ENCODE results near the gene MYO5B.

DNA sequence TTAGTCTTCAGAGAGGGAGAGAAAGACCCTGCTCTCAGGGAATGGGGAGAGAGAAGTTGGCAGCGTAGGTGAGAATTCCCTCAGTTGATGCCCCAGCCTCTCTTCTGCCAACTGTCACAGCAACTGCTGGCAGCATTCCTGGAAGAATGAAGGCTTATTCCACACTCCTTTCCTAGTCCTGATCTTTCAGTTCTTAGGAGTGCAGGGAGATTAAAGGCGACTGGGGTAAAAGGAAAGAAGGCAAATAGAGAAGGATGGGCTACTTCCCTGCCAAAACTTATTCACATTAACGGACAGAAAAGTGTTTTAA, 315.7 kb downstream of the MYO5B start:
- TF ChIP-seq, protein P1, sequence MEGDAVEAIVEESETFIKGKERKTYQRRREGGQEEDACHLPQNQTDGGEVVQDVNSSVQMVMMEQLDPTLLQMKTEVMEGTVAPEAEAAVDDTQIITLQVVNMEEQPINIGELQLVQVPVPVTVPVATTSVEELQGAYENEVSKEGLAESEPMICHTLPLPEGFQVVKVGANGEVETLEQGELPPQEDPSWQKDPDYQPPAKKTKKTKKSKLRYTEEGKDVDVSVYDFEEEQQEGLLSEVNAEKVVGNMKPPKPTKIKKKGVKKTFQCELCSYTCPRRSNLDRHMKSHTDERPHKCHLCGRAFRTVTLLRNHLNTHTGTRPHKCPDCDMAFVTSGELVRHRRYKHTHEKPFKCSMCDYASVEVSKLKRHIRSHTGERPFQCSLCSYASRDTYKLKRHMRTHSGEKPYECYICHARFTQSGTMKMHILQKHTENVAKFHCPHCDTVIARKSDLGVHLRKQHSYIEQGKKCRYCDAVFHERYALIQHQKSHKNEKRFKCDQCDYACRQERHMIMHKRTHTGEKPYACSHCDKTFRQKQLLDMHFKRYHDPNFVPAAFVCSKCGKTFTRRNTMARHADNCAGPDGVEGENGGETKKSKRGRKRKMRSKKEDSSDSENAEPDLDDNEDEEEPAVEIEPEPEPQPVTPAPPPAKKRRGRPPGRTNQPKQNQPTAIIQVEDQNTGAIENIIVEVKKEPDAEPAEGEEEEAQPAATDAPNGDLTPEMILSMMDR (IDR thresholded peaks at IDR 0.05; ENCODE audit: low read depth, low read length, missing input control), result no peak
- TF ChIP-seq TAF1 (conservative IDR thresholded peaks at IDR 0.05) (no peak), RAD21 (IDR thresholded peaks at IDR 0.05) (no peak), FOXA1 (IDR thresholded peaks at IDR 0.05) (no peak), JUND (IDR thresholded peaks at IDR 0.05) (no peak), RXRA (IDR thresholded peaks at IDR 0.05) (no peak)
- TF ChIP-seq, protein P2, sequence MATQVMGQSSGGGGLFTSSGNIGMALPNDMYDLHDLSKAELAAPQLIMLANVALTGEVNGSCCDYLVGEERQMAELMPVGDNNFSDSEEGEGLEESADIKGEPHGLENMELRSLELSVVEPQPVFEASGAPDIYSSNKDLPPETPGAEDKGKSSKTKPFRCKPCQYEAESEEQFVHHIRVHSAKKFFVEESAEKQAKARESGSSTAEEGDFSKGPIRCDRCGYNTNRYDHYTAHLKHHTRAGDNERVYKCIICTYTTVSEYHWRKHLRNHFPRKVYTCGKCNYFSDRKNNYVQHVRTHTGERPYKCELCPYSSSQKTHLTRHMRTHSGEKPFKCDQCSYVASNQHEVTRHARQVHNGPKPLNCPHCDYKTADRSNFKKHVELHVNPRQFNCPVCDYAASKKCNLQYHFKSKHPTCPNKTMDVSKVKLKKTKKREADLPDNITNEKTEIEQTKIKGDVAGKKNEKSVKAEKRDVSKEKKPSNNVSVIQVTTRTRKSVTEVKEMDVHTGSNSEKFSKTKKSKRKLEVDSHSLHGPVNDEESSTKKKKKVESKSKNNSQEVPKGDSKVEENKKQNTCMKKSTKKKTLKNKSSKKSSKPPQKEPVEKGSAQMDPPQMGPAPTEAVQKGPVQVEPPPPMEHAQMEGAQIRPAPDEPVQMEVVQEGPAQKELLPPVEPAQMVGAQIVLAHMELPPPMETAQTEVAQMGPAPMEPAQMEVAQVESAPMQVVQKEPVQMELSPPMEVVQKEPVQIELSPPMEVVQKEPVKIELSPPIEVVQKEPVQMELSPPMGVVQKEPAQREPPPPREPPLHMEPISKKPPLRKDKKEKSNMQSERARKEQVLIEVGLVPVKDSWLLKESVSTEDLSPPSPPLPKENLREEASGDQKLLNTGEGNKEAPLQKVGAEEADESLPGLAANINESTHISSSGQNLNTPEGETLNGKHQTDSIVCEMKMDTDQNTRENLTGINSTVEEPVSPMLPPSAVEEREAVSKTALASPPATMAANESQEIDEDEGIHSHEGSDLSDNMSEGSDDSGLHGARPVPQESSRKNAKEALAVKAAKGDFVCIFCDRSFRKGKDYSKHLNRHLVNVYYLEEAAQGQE (IDR thresholded peaks at IDR 0.05), result no peak

Measured in liver (tissue), 3 donors.